Measurements from ENCODE around the gene DISP2. TPM values are rescaled to one million over a fixed set of nuclear protein-coding genes. Genes with fewer than 3 reads are reported as not detected.

The DISP2 gene
- total and polyA plus RNA-seq, 2 of the 8 experiments (the other 6 are each of a cell fraction or from before 2014, with no cell fraction given), result 0.45 to 1.2 TPM

DNA sequence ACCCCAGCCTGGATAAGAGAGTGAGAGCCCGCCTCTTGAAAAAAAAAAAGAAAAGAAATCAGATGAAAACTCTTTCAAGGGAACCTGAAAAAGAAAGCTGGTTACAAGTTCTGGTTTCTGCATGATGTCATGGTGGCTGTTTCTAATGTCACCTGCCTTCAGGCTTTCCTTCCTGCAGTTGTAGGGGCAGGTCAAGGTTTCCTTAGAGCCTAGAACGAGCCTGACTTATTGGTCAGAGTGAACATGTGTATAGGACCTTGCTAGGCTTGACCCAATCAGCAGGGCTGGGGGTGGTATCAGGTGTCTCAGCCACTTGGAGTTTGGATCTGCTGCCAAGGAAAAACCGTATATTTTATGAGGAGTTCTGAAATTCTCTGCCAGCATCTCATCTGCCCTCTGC, 51.3 kb downstream of the DISP2 start:
- ChIA-PET CTCF (ENCODE audit: partially characterized antibody) (interaction anchor here (1.1 to 5.8 kb wide), 3 partner anchors 12 to 88 kb away, joined by 3 to 27 read pairs (median 17); no protein-coding TSS in a partner anchor), POLR2A (ENCODE audit: partially characterized antibody) (interaction anchor here (6.8 kb wide), 1 partner anchor 9 kb away, joined by 77 read pairs; no protein-coding TSS in a partner anchor)
- Histone ChIP-seq H3K27ac (ENCODE audit: low read depth, low read length) (no peak overlapping the region), H2BK120ac (replicated peaks; ENCODE audit: low read depth, low read length) (no peak overlapping the region), H3K4ac (replicated peaks; ENCODE audit: insufficient read length, low read depth, low read length) (no peak overlapping the region), H3K36me3 (ENCODE audit: control insufficient read depth in 2 of 4, insufficient read depth in 4 of 4, low read length in 3 of 4) (peaks cover 30 to 63% (median 56%) of the 10 kb centered on the region in 4 experiments), H3K9ac (replicated peaks in 1 of 4; ENCODE audit: extremely low read depth in 1 of 4, low read depth in 3 of 4, low read length in 3 of 4) (no peak overlapping the region), H3K9me3 (ENCODE audit: insufficient read depth in 2 of 2, low read depth in 1 of 2, low read length in 1 of 2) (no peaks in the 10 kb centered on the region), H3K14ac (ENCODE audit: insufficient read length) (no peak overlapping the region), H3K18ac (ENCODE audit: extremely low read depth, low read length) (no peak overlapping the region), H2BK12ac (ENCODE audit: low read depth, low read length) (no peak overlapping the region), H3K27me3 (replicated peaks in 1 of 4; ENCODE audit: control insufficient read depth in 3 of 4, extremely low read depth in 1 of 4, insufficient read depth in 3 of 4, low read length in 3 of 4) (no peaks in the 10 kb centered on the region), H3K4me2 (ENCODE audit: insufficient read depth in 1 of 2, low read depth in 2 of 2, low read length in 2 of 2) (no peak overlapping the region), H3K23me2 (ENCODE audit: low read depth, low read length) (no peaks in the 10 kb centered on the region; the same call in 1 of the 2 replicates), H3K23ac (ENCODE audit: insufficient read length) (no peak overlapping the region), H4K91ac (replicated peaks; ENCODE audit: insufficient read length, low read length) (no peak overlapping the region), H3K79me1 (ENCODE audit: low read depth, low read length) (peaks cover 4% of the 10 kb centered on the region; the same call in 1 of the 2 replicates), H3K56ac (replicated peaks; ENCODE audit: insufficient read length, low read depth, low read length) (no peak overlapping the region), H4K20me1 (replicated peaks in 1 of 2; ENCODE audit: control insufficient read depth in 1 of 2, insufficient read depth in 2 of 2, low read length in 2 of 2) (peaks cover 0 to 8% of the 10 kb centered on the region in 2 experiments), H4K5ac (ENCODE audit: insufficient read length, low read depth, low read length) (no peak overlapping the region), H2BK20ac (ENCODE audit: low read length) (no peak overlapping the region), H2BK5ac (ENCODE audit: low read depth, low read length) (no peak overlapping the region), H2AFZ (ENCODE audit: low read length) (no peak overlapping the region), H2AK5ac (ENCODE audit: low read depth, low read length) (no peak overlapping the region), H2BK15ac (ENCODE audit: low read length) (no peak overlapping the region), H4K8ac (ENCODE audit: extremely low read depth, insufficient read depth, low read length) (no peak overlapping the region), H3K4me1 (replicated peaks in 1 of 4; ENCODE audit: control insufficient read depth in 3 of 4, insufficient read depth in 4 of 4, low read length in 3 of 4) (peaks cover 0 to 4% (median 1%) of the 10 kb centered on the region in 4 experiments; a peak in 3 of 7 replicates), H3K79me2 (ENCODE audit: control insufficient read depth in 1 of 2, insufficient read depth in 2 of 2, low read length in 2 of 2) (peaks cover 0 to 22% of the 10 kb centered on the region in 2 experiments; a peak in 3 of 4 replicates), H3K4me3 (ENCODE audit: extremely low read depth in 1 of 4, insufficient read depth in 2 of 4, low read depth in 3 of 4, low read length in 4 of 4) (no peak overlapping the region)
- DNase-seq (ENCODE audit: low read depth in 1 of 2, low spot score in 2 of 2) (no peak), FAIRE-seq (no peak)
- TF ChIP-seq TBP (IDR thresholded peaks at IDR 0.05; ENCODE audit: low read depth, low read length) (no peak), KDM5A (IDR thresholded peaks at IDR 0.05; ENCODE audit: low read length) (no peak), HDAC6 (IDR thresholded peaks at IDR 0.05; ENCODE audit: low read depth, low read length) (no peak), TAF7 (optimal IDR thresholded peaks at IDR 0.05; ENCODE audit: borderline replicate concordance, low read depth, low read length) (no peak), EZH2 (IDR thresholded peaks at IDR 0.05; ENCODE audit: low read depth, low read length, severe bottlenecking) (no peak), CBX8 (IDR thresholded peaks at IDR 0.05; ENCODE audit: borderline replicate concordance, low read depth, low read length) (no peak), SAP30 (IDR thresholded peaks at IDR 0.05; ENCODE audit: insufficient read depth, insufficient replicate concordance, low read length) (no peak), BRCA1 (IDR thresholded peaks at IDR 0.05; ENCODE audit: low read depth, low read length) (no peak), GABPA (IDR thresholded peaks at IDR 0.05; ENCODE audit: borderline replicate concordance, insufficient read depth, low read length) (no peak), BACH1 (IDR thresholded peaks at IDR 0.05; ENCODE audit: low read length) (no peak), CEBPB (IDR thresholded peaks at IDR 0.05; ENCODE audit: low read depth, low read length) (no peak)
- 92% methylated on average over 3 of the region's 3 CpGs; no CpG with 5 or more reads in 1 of the 2 experiments for WGBS, 2 experiments (ENCODE audit: extremely low coverage in 1 of 2, insufficient coverage in 1 of 2, insufficient read length in 1 of 2, insufficient replicate concordance in 2 of 2, low coverage in 1 of 2, low lambda C conversion rate in 2 of 2, missing lambda C conversion rate in 1 of 2)

Data from H1 (cell line).